GM18505 (cell line): ENCODE data around the gene HECW1.
"Not testable (repeated sequence)": the region's sequence is repeated elsewhere in the genome, so short reads cannot be mapped to it uniquely, and the experiment has no call there.

ENCODE experiments used
- ATAC-seq: cut with Tn5 transposase; IDR thresholded peaks from one replicate; pipeline ENCODE4 v1.9.1; 2021; ENCODE audit not compliant: unreplicated experiment
- POLR2A ChIP-seq: IDR thresholded peaks from 4 replicates; pipeline ENCODE4 v1.6.1; 2011; ENCODE audit warnings: borderline replicate concordance; ENCODE audit not compliant: insufficient read depth, insufficient read length; ENCODE audit errors: extremely low read depth

The HECW1 gene

GRCh38 chr7:43118313-43118712 lies 5.9 kb downstream of the HECW1 start:
- no peak for TF ChIP-seq POLR2A
- ATAC-seq = no peak

DNA sequence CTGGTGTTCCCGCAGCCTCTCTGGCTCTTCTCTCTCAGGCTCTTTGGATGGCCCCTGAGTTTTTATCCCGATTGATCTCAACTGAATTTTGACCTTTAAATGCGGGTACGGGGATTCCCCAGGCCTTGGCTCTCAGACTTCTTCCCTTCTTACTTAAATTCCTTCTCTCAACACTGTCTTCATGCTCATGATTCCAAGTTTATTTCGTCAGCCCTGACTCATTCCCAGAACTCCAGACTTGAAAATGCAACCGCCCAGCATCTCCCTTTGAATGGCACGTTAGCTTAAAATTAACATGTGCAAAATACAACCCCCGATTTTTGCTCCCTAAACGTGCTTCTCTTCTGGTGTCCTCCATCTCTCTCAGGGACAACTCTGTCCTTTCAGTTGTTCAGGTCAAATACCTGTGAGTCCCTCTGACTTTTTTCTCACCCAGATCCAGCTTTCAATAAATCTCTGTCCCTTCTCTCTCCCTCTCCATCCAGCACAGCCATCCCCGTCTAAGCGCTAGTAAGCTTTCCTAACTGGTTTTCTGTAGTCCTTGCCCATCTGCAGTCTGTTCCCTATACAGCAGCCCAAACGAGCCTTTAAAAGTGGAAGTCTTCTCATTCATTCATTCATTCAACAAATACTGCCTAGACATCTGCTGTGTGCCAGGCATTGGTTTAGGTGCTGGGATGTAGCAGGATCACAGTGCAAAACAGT lies 7.1 kb downstream of the HECW1 start:
- TF ChIP-seq POLR2A = no peak
- no peak for ATAC-seq

DNA sequence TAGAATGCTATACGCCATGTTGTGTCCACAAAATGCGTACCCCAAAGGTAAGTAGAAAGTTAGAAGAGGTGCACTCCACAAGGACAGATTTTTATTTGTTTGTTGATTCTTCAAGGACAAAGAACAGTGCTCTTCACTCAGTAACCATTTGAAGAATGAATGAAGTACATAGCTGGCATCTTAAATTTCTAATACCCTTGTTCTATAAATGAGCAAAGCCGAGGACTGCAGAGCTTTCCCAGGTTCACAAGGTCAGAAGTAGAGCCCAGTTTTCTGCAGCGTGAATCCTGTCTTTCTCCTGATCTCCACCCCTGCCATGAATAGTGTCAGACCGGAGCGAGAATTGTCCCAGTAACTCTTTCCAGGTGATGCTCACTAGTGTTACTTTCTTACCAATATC lies 9.5 kb downstream of the HECW1 start:
- no peak for TF ChIP-seq POLR2A

GRCh38 chr7:43123457-43123856 lies 11.0 kb downstream of the HECW1 start:
- TF ChIP-seq POLR2A = no peak
- ATAC-seq = no peak

More for the DNA sequence above, 9.5 kb downstream of the HECW1 start:
- ATAC-seq = no peak

- no peak for ATAC-seq
- TF ChIP-seq POLR2A = no peak
Observed at GRCh38 chr7:43124388-43124787, 11.9 kb downstream of the HECW1 start.

DNA sequence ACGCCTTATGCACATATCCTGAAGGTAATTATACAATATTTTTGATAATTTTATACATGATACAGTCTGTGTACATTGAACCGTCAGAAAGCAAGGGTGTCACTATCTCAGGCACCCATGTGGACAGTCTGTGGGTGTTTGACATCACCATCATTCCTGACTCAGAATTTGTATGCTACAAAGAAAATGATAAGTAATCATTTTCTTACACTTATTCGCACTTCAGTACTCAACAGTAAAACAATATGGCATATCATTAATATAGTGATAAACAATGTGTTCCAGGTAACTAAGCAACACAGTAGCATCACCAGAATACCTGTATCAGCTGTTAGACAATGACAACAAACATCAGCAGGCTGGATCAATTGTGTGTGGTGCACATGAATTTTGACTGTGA lies 17.9 kb downstream of the HECW1 start:
- ATAC-seq = no peak
- no peak for TF ChIP-seq POLR2A

GRCh38 chr7:43135129-43135528 lies 22.7 kb downstream of the HECW1 start:
- TF ChIP-seq POLR2A = no peak
- ATAC-seq = no peak

- no peak for TF ChIP-seq POLR2A
- ATAC-seq = no peak
Observed at GRCh38 chr7:43136064-43136463, 23.6 kb downstream of the HECW1 start.

DNA sequence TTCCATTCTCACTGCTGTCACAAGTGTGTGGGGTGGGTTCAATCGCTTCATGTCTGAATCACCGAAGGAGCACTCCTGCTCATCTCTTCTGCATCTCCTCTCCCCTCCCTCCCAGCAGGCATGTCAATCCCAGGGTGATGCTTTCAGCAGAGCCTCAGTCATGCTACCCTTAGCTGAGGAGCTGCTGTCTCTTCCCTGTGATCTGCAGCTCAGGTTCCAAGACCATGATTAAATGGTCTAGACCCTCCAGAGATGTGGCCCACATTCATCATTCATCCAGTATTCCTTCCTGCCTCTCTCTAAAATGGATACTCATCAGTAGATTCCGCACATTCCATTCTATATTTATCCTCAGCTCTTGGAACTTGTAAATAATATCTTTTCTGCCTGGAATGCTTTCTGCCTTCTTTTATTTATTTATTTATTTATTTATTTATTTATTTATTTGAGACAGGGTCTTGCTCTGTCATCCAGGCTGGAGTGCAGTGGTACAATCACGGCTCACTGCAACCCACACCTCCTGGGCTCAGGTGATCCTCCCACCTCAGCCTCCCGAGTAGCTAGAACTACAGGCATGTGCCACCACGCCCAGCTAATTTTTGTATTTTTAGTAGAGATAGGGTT lies 24.8 kb downstream of the HECW1 start:
- ATAC-seq = not testable (repeated sequence)

- TF ChIP-seq POLR2A = no peak
- ATAC-seq = no peak
Observed at GRCh38 chr7:43137811-43138210, 25.4 kb downstream of the HECW1 start.

GRCh38 chr7:43138710-43139109 lies 26.3 kb downstream of the HECW1 start:
- no peak for TF ChIP-seq POLR2A
- ATAC-seq = no peak

- no peak for ATAC-seq
- no peak for TF ChIP-seq POLR2A
Observed at GRCh38 chr7:43139137-43139536, 26.7 kb downstream of the HECW1 start.

DNA sequence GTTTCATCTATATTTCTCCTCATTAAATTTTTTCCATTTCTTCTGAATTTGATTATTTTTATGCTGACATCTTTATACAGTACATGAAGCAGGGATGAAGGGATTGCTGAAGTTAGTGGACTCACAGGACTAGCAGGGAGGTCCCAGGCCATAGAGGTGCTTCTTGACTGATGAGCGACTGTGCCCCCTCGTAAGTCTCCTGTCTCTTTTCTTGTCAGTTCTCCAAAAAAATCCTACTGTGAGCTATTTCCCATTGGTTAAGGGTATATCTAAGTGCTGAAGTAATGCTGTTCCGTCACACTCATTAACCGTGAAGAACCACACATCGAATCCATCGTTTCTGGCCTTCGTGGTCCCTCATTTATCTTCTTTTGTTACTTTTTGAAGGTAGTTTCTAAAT lies 27.7 kb downstream of the HECW1 start:
- TF ChIP-seq POLR2A = no peak
- ATAC-seq = no peak

- no peak for TF ChIP-seq POLR2A
- no peak for ATAC-seq
Observed at GRCh38 chr7:43141091-43141490, 28.6 kb downstream of the HECW1 start.
